ENCODE data around the gene IFIH1.

Gene IFIH1

DNA sequence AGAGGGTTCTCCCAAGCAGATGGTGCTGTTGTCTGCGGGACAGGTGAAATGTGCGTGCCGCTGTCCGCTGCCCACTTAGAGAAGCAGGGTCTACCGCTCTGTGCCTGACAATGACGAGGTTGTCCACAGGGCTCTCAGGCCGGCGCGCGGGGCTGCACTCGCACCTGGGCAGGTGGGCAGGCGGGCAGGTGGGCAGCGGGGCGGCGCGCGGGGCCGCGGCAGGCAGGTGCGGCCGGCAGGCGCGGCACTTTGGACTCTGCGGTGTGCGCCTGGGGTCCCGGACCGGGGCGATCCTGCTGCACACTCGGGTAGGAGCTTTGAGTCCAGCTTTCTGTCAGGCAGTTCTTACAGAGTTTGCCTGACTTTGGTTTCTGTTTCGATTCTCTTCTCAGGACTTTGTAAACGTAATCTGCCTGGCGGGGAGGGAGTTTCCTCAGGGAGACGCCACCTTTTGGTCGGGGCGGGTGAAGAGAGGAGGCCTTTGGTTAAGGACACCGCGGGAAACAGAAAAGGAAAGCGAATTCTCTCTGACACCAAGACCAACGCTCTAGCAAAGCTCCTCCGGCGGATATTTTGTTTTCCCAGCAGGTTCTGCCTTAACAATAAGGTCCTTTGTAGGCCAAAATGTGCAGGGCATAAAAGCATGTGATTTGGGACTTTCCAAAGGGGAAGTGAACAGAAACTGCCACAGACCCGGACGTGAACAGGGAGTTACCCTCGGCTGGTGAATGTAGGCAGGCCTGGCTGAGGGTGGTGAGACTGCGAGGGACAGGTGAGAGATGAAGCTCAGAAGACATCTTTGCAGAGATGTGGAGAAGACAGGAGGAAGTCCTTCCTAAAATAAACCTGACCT is at the start of gene IFIH1:
Gene IFIH1, minus strand, starts transcription at position 357 of the 853 bp plus-strand sequence. CDS start 377 bp downstream, outside the sequence.
- FAIRE-seq, result peak; percentile 96
- peak; percentile 73 for DNase-seq (ENCODE audit: insufficient read length, low spot score)
- TF ChIP-seq POLR2A (IDR thresholded peaks at IDR 0.05; ENCODE audit: low read depth, low read length), result no peak

DNA sequence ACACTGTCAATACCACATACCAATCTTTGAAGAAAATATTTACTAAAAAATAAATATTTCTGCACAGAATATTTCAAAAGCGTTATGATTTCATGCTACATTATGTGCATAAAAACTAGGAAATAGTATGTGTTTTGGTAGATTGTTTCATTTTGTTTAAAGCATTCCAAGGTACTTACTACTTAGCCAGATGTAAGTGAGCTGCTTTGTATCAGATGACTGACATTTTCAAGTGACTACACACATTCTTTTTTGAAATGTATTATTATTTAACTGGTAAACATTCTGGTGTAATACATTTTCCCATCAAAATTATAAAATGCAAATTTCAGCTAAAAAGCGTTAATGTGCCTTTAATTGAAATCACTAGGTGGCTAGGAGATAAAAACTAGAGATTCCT is 46.9 kb upstream of the IFIH1 start:
- TF ChIP-seq POLR2A (IDR thresholded peaks at IDR 0.05; ENCODE audit: low read depth, low read length), result no peak
- FAIRE-seq (no peak), DNase-seq (ENCODE audit: insufficient read length, low spot score) (no peak)

DNA sequence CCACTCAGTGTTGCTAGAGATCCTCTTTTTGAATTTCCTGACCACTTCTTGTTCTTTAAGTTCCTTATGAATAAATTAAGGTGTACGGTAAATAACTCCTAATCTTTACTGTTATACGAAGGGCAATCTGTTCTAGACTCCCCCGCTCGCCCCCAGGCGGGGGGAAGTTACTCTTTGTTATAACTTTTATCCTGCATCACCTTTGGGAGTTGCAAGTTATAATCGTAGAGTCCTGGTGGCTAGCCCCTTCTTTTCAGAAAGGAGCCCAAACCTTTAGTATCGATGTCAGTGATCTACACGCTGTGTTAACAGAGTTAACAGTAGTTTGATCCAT is 26.1 kb upstream of the IFIH1 start:
- TF ChIP-seq POLR2A (IDR thresholded peaks at IDR 0.05; ENCODE audit: low read depth, low read length), result no peak
- DNase-seq (ENCODE audit: insufficient read length, low spot score), result no peak
- no peak for FAIRE-seq

DNA sequence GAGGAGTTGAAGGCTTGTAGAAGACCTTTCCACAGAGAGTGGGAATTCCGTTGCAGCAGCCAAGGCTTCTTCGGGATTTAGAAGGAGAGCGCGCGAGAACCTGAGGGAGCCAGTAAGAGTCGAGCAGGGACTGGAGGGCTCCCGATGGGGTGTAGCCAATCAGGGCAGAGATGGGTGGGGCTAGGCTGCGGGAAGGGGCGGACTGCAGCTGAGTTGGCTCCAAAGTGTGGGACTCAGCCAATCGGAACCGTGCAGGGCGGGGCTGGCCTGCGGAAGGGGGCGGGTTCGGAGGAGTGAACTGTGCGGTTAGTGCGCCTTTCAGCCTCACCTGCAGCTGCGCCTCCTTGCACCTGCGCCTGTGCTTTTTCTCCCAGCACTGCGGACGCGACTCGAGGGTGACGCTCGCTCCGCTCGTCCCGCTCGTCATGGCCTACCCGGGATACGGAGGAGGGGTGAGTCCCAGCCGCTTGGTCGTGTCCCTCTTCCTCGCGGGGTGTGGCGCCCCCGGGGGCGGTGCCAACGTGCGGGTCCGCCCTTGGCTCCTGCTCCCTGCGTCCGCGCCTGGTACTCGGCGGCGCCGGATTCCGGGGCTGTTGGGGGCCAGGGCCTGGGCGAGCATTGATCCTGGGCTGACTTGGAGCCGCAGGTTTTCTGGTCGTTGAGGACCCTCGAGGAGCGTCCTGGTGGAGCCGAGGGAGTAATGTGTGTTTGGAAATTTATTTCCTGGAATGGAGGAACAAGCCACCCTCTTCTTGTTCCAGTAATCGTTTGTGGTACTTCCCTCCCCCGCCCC is 25.5 kb upstream of the IFIH1 start, which contains the start of gene GCA:
Gene GCA, plus strand, starts transcription at position 309 of the 793 bp plus-strand sequence. Its CDS starts 117 bp downstream, at position 426.
- FAIRE-seq (peak; percentile 99), DNase-seq (ENCODE audit: insufficient read length, low spot score) (peak; percentile 87)
- peak; percentile 61 for TF ChIP-seq POLR2A (IDR thresholded peaks at IDR 0.05; ENCODE audit: low read depth, low read length)

DNA sequence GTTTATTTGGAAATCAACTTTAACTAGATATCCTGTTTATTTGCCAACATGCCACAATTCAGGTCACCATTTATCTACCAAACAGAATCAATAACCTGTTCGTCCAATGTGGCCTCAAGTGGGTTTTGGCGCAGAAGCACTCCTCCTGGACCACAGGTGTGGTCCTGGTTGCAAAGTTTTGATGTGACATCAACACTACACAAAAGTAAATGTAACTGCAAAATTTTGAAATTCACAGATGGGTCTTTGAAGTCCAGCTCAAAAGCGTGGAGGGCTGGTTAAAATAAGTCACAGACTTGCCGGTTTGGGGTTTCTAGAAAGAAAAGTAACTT is 25.0 kb upstream of the IFIH1 start:
- FAIRE-seq, result no peak
- no peak for DNase-seq (ENCODE audit: insufficient read length, low spot score)
- no peak for TF ChIP-seq POLR2A (IDR thresholded peaks at IDR 0.05; ENCODE audit: low read depth, low read length)

DNA sequence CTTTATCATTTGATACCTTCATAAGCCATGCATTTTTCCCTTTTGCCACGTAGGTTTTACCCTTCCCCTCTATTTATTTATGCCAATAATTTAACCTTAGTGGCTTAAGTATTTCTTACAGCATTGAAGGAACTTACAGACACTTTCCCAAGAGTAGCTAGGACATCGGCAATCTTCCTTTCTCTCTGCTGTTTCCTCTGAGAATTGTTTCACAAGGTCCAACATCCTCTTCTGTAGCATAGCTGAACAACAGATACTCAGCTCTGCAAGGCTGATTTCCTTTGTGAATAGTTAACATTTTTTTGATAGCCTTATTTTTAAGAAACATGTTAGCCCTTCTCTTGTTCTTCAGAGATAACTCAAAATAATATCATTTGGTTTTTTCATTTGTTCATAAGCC is 24.4 kb upstream of the IFIH1 start:
- no peak for DNase-seq (ENCODE audit: insufficient read length, low spot score)
- no peak for FAIRE-seq

DNA sequence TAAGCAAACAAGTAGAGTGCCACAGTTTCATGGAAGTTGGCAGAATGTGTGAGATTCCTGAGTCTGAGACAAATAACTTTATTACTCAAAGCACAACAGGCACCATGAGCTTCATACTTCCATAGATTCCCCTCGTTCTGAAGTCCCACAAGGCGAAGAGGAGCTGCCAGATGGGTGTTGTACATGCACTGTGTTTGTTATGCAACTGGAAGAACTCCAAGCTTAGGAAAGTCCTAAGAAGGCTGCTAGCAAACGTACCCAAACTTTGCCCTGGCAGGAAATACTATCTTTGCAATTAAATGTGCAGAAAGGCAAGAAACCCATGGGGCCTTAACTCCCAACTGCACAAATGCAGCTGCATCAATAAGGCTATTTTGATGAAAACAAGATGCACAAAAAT is 23.8 kb upstream of the IFIH1 start:
- no peak for DNase-seq (ENCODE audit: insufficient read length, low spot score)
- FAIRE-seq, result no peak
- TF ChIP-seq POLR2A (IDR thresholded peaks at IDR 0.05; ENCODE audit: low read depth, low read length), result no peak

More for the DNA sequence above, 24.4 kb upstream of the IFIH1 start:
- TF ChIP-seq POLR2A (IDR thresholded peaks at IDR 0.05; ENCODE audit: low read depth, low read length), result no peak

DNA sequence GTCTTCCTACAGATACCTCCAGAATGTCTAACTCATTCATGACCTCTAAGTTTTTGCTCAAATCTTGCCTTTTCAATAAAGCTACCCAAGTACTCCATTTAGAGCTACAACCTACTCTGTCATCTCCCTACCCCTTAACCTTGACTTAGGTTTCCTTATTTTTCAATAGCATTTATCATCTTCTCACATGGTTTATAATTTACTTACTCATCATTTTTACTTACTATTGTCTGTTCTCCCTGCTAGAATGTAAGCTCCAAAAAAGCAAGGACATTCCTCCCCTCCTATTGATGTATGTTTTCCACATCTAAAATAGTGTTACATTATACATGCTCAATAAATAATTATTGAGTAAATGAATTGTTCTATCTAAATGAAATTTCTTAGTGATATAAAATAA is 22.3 kb upstream of the IFIH1 start:
- no peak for TF ChIP-seq POLR2A (IDR thresholded peaks at IDR 0.05; ENCODE audit: low read depth, low read length)
- FAIRE-seq, result no peak

DNA sequence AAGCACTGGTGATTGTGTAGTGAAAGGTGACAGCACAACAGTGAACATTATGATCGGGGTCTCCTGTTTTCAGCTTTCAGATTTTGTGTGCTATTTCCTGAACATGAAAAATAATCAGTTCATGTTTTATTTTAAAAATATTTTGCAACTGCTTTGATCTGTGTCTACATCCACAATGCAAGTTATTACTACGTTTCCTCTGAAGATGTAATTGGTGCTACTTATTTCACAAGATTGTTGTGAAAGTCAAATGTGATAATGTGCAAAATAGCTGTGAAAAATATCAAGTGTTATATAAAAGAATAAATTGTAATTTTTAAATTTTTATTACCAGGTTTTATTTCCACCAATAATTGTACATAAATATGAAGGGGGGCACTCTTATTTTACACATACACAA is 19.4 kb upstream of the IFIH1 start:
- DNase-seq (ENCODE audit: insufficient read length, low spot score) (no peak), FAIRE-seq (no peak)
- no peak for TF ChIP-seq POLR2A (IDR thresholded peaks at IDR 0.05; ENCODE audit: low read depth, low read length)

More for the DNA sequence above, 22.3 kb upstream of the IFIH1 start:
- DNase-seq (ENCODE audit: insufficient read length, low spot score), result no peak

DNA sequence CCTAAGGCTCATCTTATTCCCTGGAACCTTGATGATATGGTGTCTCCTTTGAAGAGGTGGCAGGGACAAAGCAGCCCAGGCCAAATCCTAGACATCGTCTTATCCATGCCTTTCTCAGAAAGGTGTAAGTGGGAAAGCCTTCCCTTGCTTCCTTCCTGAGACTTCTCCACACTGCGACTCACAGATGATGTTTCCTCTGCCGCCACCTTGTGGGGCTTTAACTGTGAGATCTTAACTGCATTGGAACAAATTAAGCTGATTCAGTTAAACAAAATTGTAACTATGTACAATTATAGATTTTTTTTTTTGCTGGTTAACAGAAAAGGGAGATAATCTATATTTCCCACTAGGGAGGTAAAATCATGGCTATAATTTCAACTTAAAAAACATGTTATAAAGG is 15.5 kb upstream of the IFIH1 start:
- TF ChIP-seq POLR2A (IDR thresholded peaks at IDR 0.05; ENCODE audit: low read depth, low read length), result no peak
- FAIRE-seq, result peak; percentile 66
- DNase-seq (ENCODE audit: insufficient read length, low spot score), result no peak

DNA sequence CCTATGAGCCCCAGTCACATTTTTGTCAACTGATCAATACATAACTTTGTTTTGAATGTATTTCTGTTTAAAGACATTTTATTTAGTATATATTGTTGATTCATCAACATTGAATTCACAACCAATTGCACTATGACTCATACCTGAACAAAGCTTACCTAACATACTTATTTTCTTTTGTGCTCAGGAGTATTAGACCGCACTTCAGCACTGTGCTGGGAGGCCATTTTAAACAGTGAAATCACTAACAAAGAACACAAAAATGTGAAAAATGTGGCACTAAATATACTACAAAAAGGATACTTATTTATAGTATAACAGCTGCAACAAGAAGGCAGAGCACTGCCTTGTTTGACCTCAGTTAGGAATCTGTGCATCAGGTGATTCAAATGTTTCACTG is 12.4 kb upstream of the IFIH1 start:
- FAIRE-seq, result no peak
- no peak for TF ChIP-seq POLR2A (IDR thresholded peaks at IDR 0.05; ENCODE audit: low read depth, low read length)
- no peak for DNase-seq (ENCODE audit: insufficient read length, low spot score)

DNA sequence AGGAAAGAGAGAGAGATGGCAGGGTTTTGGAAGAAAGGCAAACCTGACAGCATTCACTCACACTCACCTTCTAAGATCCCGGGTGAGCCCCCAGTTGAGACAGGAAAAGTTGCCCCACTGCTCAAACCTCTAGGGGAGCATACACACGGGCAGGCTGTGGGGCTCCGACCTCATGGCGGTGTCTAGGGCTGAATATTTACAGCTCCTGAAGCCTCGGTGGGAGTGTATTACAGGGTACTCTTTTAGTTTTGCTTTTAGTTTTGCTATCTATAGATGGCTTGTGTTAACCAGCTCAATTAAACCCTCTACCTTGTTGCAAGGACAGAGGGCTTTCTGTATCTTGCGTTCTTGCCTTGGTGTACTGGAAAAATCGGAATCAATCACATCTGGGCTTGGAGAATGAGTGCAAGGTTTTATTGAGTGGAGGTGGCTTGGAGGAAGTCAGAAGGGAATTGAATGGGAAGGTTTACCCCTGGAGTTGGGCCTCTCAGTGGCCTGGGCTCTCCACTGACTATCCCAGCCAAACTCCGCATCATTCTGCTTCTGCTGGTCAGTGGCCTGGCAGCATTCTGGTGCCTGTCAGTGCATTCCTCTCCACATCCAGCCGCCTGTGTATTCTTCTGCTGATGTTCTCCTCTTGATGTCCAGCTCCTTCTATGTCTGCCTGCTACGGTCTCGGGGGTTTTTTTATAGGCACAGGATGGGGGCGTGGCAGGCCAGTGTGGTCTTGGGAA is 10.1 kb upstream of the IFIH1 start:
- DNase-seq (ENCODE audit: insufficient read length, low spot score), result no peak
- no peak for FAIRE-seq
- TF ChIP-seq POLR2A (IDR thresholded peaks at IDR 0.05; ENCODE audit: low read depth, low read length), result no peak

DNA sequence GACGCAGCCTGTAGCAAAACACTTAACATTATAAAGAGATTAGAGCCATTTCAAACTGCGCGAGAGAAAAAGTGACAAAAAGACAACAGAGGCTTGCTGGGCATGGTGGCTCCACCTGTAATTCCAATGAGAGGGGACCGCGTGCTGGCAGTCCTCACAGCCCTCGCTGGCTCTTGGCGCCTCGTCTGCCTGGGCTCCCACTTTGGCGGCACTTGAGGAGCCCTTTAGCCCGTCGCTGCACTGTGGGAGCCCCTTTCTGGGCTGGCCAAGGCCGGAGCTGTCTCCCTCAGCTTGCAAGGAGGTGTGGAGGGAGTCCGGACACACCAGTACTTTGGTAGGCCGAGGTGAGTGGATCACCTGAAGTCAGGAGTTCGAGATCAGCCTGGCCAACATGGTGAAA is 9.3 kb upstream of the IFIH1 start:
- no peak for TF ChIP-seq POLR2A (IDR thresholded peaks at IDR 0.05; ENCODE audit: low read depth, low read length)
- FAIRE-seq (no peak), DNase-seq (ENCODE audit: insufficient read length, low spot score) (no peak)

DNA sequence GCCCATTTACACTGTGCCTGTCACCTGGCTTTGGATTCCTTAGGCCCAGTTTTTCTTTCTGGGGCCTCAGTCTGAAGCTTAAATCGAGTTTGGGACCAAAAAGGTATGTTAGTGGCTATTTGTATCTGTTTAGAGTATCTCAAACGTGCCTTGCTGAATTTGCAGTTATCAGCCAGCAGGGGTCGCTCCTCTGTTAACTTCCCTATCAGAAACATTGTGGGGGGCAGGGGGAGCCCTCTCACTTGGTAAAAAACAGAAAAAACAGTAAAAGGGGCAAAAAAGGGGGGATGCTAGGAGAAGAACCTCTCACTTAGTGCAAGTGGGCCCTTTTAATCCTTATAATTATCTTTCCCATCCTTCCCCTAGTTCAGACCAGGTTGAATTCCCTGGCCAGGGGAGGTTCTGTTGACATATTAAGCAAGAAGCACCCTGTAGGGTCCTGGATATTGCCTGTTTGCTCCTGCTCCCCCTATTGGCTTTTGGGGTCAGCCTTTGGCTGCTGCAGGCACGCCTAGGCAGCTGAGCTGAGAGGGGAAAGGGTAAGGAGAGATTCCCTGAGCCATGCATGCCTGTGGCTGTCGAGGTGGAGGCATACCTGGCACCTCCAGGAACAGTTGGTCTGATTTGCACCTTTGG is 8.8 kb upstream of the IFIH1 start:
- DNase-seq (ENCODE audit: insufficient read length, low spot score), result no peak
- no peak for TF ChIP-seq POLR2A (IDR thresholded peaks at IDR 0.05; ENCODE audit: low read depth, low read length)
- no peak for FAIRE-seq

Measured in H54 (cell line).